OCI-LY3 (cell line): ENCODE data around the gene COTL1.

Experiments used
- H2AFZ ChIP-seq: fragments of 200-600, 300-600 bp; shearing (Covaris generic); 2 replicates; pipeline ENCODE4 v1.6.0; 2014; ENCODE audit warnings: antibody characterized with exemption, low read depth, low read length
- H3K27ac ChIP-seq: fragments of 200-600, 300-600 bp; sonication (generic); 2 replicates; pipeline ENCODE4 v1.5.1; 2014; ENCODE audit warnings: mild to moderate bottlenecking, low read length, moderate library complexity, mixed read lengths
- H3K27me3 ChIP-seq: fragments of 200-600, 300-600 bp; sonication (generic); 2 replicates; pipeline ENCODE4 v1.6.1; 2014; ENCODE audit warnings: low read depth, low read length, mixed read lengths
- H3K36me3 ChIP-seq: fragments of 200-600, 300-600 bp; sonication (generic); replicated peaks from 2 replicates; pipeline ENCODE3; 2014; ENCODE audit warnings: low read depth, low read length, mixed read lengths
- H3K4me1 ChIP-seq: fragments of 300-600, 200-600 bp; sonication (generic); 2 replicates; pipeline ENCODE4 v1.6.1; 2014; ENCODE audit warnings: low read length, mixed read lengths
- H3K4me2 ChIP-seq: fragments of 200-600, 300-600 bp; sonication (generic); 2 replicates; pipeline ENCODE4 v1.6.1; 2014; ENCODE audit warnings: low read length, mixed read lengths
- H3K4me3 ChIP-seq: fragments of 300-600, 200-600 bp; sonication (generic); 2 replicates; pipeline ENCODE4 v1.5.1; 2014; ENCODE audit warnings: antibody characterized with exemption, mild to moderate bottlenecking, low read length, moderate library complexity
- H3K79me2 ChIP-seq: fragments of 300-600, 200-600 bp; shearing (Covaris generic); 2 replicates; pipeline ENCODE4 v1.6.1; 2014; ENCODE audit warnings: mild to moderate bottlenecking, low read length, mixed read lengths
- H3K9ac ChIP-seq: fragments of 300-600, 200-600 bp; shearing (Covaris generic); 2 replicates; pipeline ENCODE4 v1.6.0; 2014; ENCODE audit warnings: mild to moderate bottlenecking, low read length, moderate library complexity
- H3K9me3 ChIP-seq: fragments of 200-600, 300-600 bp; shearing (Covaris generic); 2 replicates; pipeline ENCODE4 v1.6.1; 2014; ENCODE audit warnings: low read length, mixed read lengths; ENCODE audit not compliant: insufficient read depth
- H4K20me1 ChIP-seq: fragments of 200-600, 300-600 bp; sonication (generic); 2 replicates; pipeline ENCODE4 v1.6.1; 2016; ENCODE audit warnings: low read length, mixed read lengths; ENCODE audit not compliant: insufficient read depth
- EZH2phosphoT487 ChIP-seq: fragments of 200-600 bp; shearing (Covaris generic); IDR thresholded peaks from 2 replicates; pipeline ENCODE4 v1.6.1; 2018; ENCODE audit warnings: antibody characterized with exemption, mixed run types, low read depth
- TF ChIP-seq, protein P1 (sequence below): fragments of 200-600, 300-600 bp; sonication (generic); IDR thresholded peaks from 2 replicates; pipeline ENCODE4 v1.5.1; 2014; ENCODE audit warnings: antibody characterized with exemption, low read length, low read depth

The COTL1 gene

DNA sequence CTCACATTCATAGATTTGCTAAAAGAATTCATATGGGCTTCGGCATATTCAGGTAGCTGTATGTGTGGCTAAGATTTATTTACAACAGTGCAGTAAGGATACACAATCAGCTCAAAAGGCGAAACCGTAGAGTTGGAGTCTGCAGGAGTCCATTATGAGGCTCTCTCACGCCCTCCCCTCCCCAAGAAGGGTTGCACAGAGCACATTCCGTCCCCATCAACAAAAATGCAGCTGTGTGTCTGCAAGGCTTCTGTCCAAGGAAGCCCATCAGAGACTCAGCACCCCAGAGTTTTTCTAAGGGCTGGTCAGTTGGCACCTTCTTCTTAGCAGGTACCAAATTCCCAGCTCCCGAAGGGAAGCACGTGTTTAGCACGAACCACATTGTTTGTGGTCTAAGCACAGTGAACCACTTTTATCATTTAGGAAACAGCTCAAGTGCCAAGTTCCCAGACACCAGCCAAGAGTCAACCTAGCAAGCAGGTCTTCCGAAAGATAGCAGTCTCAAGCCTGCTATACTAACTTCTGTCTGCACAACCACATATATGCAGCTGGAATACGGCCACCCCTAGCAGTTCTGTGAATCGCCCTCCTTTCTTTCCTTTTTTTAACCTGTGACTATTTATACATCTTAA is 84.9 kb downstream of the COTL1 start:
- Histone ChIP-seq H3K9me3 (peaks cover 3% of the 10 kb centered on the region; the same call in 1 of the 2 replicates), H3K36me3 (no peaks in the 10 kb centered on the region), H3K27ac (no peak overlapping the region), H3K27me3 (peaks cover 16% of the 10 kb centered on the region; the same call in 1 of the 2 replicates), H2AFZ (no peak overlapping the region), H4K20me1 (no peaks in the 10 kb centered on the region), H3K4me3 (no peak overlapping the region), H3K9ac (no peak overlapping the region), H3K4me1 (no peaks in the 10 kb centered on the region), H3K4me2 (no peak overlapping the region), H3K79me2 (no peaks in the 10 kb centered on the region)
- TF ChIP-seq EZH2phosphoT487 = no peak
- TF ChIP-seq, protein P1, sequence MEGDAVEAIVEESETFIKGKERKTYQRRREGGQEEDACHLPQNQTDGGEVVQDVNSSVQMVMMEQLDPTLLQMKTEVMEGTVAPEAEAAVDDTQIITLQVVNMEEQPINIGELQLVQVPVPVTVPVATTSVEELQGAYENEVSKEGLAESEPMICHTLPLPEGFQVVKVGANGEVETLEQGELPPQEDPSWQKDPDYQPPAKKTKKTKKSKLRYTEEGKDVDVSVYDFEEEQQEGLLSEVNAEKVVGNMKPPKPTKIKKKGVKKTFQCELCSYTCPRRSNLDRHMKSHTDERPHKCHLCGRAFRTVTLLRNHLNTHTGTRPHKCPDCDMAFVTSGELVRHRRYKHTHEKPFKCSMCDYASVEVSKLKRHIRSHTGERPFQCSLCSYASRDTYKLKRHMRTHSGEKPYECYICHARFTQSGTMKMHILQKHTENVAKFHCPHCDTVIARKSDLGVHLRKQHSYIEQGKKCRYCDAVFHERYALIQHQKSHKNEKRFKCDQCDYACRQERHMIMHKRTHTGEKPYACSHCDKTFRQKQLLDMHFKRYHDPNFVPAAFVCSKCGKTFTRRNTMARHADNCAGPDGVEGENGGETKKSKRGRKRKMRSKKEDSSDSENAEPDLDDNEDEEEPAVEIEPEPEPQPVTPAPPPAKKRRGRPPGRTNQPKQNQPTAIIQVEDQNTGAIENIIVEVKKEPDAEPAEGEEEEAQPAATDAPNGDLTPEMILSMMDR = no peak

DNA sequence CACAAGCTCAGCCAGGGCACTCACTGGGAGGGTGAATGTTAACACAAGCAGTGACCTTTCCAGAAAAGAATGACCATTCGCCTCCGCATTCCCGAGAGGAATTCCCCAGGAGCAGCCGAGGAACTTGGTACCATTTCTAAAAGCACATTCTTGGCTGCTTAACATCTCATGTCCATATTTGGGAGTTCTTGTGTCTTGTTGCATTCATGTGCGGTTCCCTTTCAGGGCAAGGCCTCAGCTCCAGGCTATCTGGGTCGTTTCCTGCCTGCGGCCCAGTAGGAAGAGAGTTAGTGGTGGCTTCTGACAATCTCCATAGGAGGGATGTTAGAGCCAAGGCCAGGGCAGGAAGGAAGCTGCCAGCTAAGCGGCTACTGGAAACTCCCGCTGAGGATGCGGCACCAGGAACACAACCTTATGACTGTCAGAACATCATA is 85.6 kb downstream of the COTL1 start:
- Histone ChIP-seq H3K36me3 (no peaks in the 10 kb centered on the region), H2AFZ (no peak overlapping the region), H3K27ac (no peak overlapping the region), H3K27me3 (peaks cover 16% of the 10 kb centered on the region; the same call in 1 of the 2 replicates), H3K9me3 (peaks cover 3% of the 10 kb centered on the region; the same call in 1 of the 2 replicates), H3K79me2 (no peaks in the 10 kb centered on the region), H3K4me3 (no peak overlapping the region), H3K4me1 (no peaks in the 10 kb centered on the region), H4K20me1 (no peaks in the 10 kb centered on the region), H3K4me2 (no peak overlapping the region), H3K9ac (no peak overlapping the region)
- no peak for TF ChIP-seq EZH2phosphoT487
- TF ChIP-seq, protein P1 = no peak

DNA sequence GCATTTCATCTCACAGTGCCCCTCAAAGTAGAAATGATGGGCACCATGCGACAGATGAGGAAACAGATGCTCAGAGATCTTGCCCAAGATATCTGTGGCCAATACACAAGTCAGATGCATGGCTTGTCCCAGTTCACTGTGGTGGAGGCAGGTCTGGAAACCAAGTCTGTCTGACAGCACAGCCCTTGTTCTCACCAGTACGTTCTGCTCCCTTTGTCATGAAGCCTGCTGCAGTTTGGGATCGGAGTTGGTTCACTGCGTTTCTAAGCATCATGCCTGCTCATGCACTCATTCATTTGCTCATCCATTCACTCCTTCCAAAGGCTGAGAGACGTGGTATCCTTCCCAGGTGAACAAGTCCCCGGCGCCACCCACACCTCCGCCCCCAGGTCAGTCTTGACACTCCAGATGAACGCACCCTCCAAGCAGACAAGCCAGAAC is 86.2 kb downstream of the COTL1 start:
- no peak overlapping the region for H2AFZ ChIP-seq

DNA sequence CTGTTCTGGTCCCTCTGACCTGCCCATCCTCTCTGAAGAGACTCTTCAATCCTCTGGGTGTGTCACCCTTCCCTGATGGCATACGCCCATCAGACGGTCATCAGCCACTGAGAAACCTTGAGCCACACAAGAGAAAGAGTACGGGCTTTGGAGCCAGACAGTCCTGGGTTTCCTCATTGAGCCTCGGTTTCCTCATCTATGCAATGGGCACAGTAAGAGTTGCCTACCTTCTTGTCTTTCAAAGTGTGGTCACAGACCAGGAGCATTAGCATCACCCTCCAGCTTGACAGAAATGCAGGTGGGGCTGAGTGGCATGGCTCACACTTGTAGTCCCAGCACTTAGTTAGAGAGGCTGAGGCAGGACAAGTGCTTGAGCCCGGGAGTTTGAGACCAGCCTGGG is 87.3 kb downstream of the COTL1 start:
- Histone ChIP-seq H3K4me1 (no peaks in the 10 kb centered on the region), H3K27ac (no peak overlapping the region)
- TF ChIP-seq, protein P1 = no peak
- no peak for TF ChIP-seq EZH2phosphoT487

More for the DNA sequence above, 86.2 kb downstream of the COTL1 start:
- Histone ChIP-seq H3K79me2 (no peaks in the 10 kb centered on the region), H3K27me3 (peaks cover 16% of the 10 kb centered on the region; the same call in 1 of the 2 replicates), H3K9ac (no peak overlapping the region), H4K20me1 (no peaks in the 10 kb centered on the region), H3K27ac (no peak overlapping the region), H3K36me3 (no peaks in the 10 kb centered on the region), H3K4me1 (no peaks in the 10 kb centered on the region), H3K4me3 (no peak overlapping the region), H3K4me2 (no peak overlapping the region), H3K9me3 (peaks cover 3% of the 10 kb centered on the region; the same call in 1 of the 2 replicates)
- TF ChIP-seq EZH2phosphoT487 = no peak
- TF ChIP-seq, protein P1 = no peak

More for the DNA sequence above, 87.3 kb downstream of the COTL1 start:
- Histone ChIP-seq H2AFZ (no peak overlapping the region), H4K20me1 (no peaks in the 10 kb centered on the region), H3K27me3 (peaks cover 16% of the 10 kb centered on the region; the same call in 1 of the 2 replicates), H3K9ac (no peak overlapping the region), H3K9me3 (peaks cover 3% of the 10 kb centered on the region; the same call in 1 of the 2 replicates), H3K4me2 (no peak overlapping the region), H3K36me3 (no peaks in the 10 kb centered on the region), H3K4me3 (no peak overlapping the region), H3K79me2 (no peaks in the 10 kb centered on the region)
